ENCODE data around the gene SAMD3.
"Not testable (repeated sequence)": the region's sequence is repeated elsewhere in the genome, so short reads cannot be mapped to it uniquely, and the experiment has no call there.

The SAMD3 gene

GRCh38 chr6:130211691-130212090 is 11.1 kb downstream of the SAMD3 start:
- in situ Hi-C loops (cut with MboI; ENCODE audit: low sequenced_read_pairs): no loop called here

- in situ Hi-C loops (cut with MboI; ENCODE audit: low sequenced_read_pairs): no loop called here
Observed at GRCh38 chr6:130207979-130208649, 14.6 kb downstream of the SAMD3 start.

- in situ Hi-C loops (cut with MboI; ENCODE audit: low sequenced_read_pairs): no loop called here
Observed at GRCh38 chr6:130206479-130206878, 16.3 kb downstream of the SAMD3 start.

GRCh38 chr6:130204322-130204721 is 18.4 kb downstream of the SAMD3 start:
- in situ Hi-C loops (cut with MboI; ENCODE audit: low sequenced_read_pairs): no loop called here

- in situ Hi-C loops (cut with MboI; ENCODE audit: low sequenced_read_pairs): no loop called here
Observed at GRCh38 chr6:130203370-130203769, 19.4 kb downstream of the SAMD3 start.

- in situ Hi-C loops (cut with MboI; ENCODE audit: low sequenced_read_pairs): no loop called here
Observed at GRCh38 chr6:130202782-130203181, 20.0 kb downstream of the SAMD3 start.

- in situ Hi-C loops (cut with MboI; ENCODE audit: low sequenced_read_pairs): no loop called here
Observed at GRCh38 chr6:130200020-130200419, 22.7 kb downstream of the SAMD3 start.

- in situ Hi-C loops (cut with MboI; ENCODE audit: low sequenced_read_pairs): no loop called here
Observed at GRCh38 chr6:130198483-130199035, 24.2 kb downstream of the SAMD3 start.

GRCh38 chr6:130197816-130198482 is 24.8 kb downstream of the SAMD3 start:
- in situ Hi-C loops (cut with MboI; ENCODE audit: low sequenced_read_pairs): not testable (repeated sequence)

GRCh38 chr6:130194434-130194833 is 28.3 kb downstream of the SAMD3 start:
- in situ Hi-C loops (cut with MboI; ENCODE audit: low sequenced_read_pairs): not testable (repeated sequence)

GRCh38 chr6:130190701-130191690 is 31.8 kb downstream of the SAMD3 start:
- in situ Hi-C loops (cut with MboI; ENCODE audit: low sequenced_read_pairs): no loop called here

GRCh38 chr6:130189531-130190397 is 33.0 kb downstream of the SAMD3 start:
- in situ Hi-C loops (cut with MboI; ENCODE audit: low sequenced_read_pairs): no loop called here

GRCh38 chr6:130188207-130188899 is 34.4 kb downstream of the SAMD3 start:
- in situ Hi-C loops (cut with MboI; ENCODE audit: low sequenced_read_pairs): no loop called here

GRCh38 chr6:130187335-130188206 is 35.2 kb downstream of the SAMD3 start:
- in situ Hi-C loops (cut with MboI; ENCODE audit: low sequenced_read_pairs): no loop called here

GRCh38 chr6:130185658-130186057 is 37.1 kb downstream of the SAMD3 start:
- in situ Hi-C loops (cut with MboI; ENCODE audit: low sequenced_read_pairs): no loop called here

- in situ Hi-C loops (cut with MboI; ENCODE audit: low sequenced_read_pairs): no loop called here
Observed at GRCh38 chr6:130183271-130184222, 39.2 kb downstream of the SAMD3 start.

- in situ Hi-C loops (cut with MboI; ENCODE audit: low sequenced_read_pairs): no loop called here
Observed at GRCh38 chr6:130182466-130182865, 40.3 kb downstream of the SAMD3 start.

Measured in HL-60/S4 (cell line).